Activated T-helper 1 cell treated with anti-CD3 and anti-CD28 coated beads, Interleukin-2, amount 50 U/mL, for 16 hours (primary cell): ENCODE results near the gene SLC22A13.
"Not testable (repeated sequence)": the region's sequence is repeated elsewhere in the genome, so short reads cannot be mapped to it uniquely, and the experiment has no call there.

Experiments used
- DNase-seq, 2 donors: peaks; one replicate each; pipeline ENCODE4 v3.0.0-alpha.2; 2020; ENCODE audit warnings: low read depth in 1 of 2, low spot score in 1 of 2

Gene SLC22A13

GRCh38 chr3:38297947-38298711, 32.5 kb downstream of the SLC22A13 start:
- DNase-seq = no peak

DNA sequence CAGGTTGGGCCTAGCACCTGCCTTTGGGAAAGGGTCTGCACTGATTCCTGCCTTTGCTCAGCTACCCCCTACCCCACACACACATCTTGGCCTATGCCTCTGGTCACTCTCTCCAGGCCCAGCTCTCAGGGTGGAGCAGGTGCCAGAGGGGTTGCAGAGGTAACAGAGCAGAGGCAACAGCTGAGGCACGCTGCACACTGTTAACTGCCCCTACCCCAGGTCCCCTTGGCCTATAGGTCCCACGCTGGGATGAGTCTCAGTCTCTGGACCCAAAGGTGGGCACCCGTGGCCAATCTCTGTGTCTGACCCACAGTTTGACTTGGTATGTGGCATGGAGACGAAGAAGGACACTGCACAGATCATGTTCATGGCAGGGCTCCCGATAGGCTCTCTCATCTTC, 41.3 kb downstream of the SLC22A13 start:
- no peak for DNase-seq

- no peak for DNase-seq
Observed at GRCh38 chr3:38307599-38307998, 42.0 kb downstream of the SLC22A13 start.

DNA sequence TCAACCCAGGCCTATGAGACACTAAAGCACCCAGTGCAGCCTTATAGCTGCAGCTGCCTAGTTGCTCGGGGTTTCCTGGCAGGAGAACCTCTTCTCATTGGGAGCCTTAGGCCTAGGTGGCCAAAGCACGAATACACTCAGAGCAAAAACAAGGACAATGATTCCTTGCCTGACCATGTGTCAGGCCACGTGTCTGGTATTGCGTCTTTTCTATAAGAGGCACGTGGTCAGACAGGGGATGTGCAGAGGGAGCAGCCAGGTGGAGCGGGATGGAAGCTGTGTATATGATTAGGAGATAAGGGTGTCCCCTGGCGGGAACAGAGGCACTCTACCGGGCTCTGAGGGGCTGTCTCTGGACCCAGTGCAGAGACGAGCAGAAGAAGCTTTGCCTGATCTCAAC, 42.8 kb downstream of the SLC22A13 start:
- DNase-seq = no peak

- no peak for DNase-seq
Observed at GRCh38 chr3:38311476-38311875, 45.9 kb downstream of the SLC22A13 start.

- DNase-seq = no peak
Observed at GRCh38 chr3:38311941-38312340, 46.3 kb downstream of the SLC22A13 start.

GRCh38 chr3:38312356-38312755, 46.7 kb downstream of the SLC22A13 start:
- DNase-seq = no peak

- DNase-seq = no peak
Observed at GRCh38 chr3:38313263-38313662, 47.7 kb downstream of the SLC22A13 start.

GRCh38 chr3:38313695-38314094, 48.1 kb downstream of the SLC22A13 start:
- no peak for DNase-seq

- no peak for DNase-seq
Observed at GRCh38 chr3:38314112-38314763, 48.6 kb downstream of the SLC22A13 start.

- no peak for DNase-seq
Observed at GRCh38 chr3:38314764-38315487, 49.3 kb downstream of the SLC22A13 start.

DNA sequence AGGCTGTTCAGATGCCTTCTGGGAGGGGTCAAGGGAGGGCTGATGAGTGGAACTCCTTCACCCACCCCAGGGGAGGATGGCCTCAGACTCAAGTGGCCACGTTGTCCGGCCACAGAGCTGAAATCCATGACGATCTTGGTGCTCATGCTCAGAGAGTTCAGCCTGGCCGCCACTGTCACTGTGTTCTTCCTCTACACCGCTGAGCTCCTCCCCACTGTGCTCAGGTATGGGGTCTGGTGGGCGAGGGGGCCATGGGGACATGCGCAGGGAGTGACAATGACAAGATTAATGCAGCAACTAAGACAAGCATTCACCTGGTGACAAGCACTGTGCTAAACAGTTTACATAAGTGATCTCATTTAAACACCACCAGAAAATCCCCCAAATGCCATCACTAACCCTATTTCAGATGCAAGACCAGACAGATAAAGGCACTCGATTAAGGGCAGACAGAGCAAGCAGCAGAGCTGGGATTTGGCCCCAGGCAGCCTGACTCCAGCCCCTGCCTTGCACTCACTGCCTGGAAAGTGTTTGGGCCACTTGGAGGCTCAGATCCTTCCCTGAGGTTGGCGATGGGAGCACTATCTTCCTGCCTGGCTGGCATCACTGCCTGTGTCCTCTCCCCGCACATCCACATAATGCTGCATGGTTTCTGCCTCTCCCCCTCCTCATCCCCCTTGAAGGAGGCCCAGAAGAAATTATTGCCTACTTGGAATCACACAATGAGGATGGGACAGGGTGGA, 50.0 kb downstream of the SLC22A13 start:
- no peak for DNase-seq

DNA sequence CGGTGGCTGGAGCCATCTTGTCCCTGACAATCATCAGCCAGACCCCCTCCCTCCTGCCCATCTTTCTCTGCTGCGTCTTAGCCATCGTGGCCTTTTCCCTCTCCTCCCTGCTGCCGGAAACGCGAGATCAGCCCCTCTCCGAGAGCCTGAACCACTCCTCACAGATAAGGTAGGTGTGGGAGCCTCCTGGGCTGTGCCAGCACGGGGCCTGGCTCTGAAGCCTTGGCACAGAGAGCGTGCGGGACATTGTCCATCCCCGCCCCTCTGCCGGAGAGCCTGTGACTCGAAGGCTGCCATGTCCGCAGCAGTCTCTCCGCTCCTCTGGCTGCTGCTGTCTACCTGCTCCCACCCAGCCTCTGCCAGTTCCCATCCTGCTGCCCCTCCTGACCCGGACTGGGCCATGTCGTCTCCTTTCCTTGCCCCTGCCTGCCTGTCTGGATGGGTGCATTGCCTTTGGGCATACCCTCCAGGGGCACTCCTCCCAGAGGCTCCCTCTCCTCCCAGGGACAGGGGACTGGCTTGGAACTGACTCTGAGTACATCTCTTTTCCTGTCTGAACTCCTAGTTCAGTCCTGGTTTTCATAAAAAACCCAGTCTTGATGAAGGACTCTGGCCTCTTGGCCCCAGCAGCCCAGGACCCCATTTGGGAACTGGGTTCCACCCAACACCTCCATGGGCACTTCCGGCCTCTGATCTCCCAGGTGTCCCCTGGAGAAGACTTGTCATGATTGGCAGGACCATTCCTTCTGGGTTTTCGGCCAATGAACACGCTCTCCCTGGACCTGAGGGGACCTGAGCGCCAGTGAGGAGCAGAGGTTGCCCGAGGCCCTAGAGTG, 51.0 kb downstream of the SLC22A13 start:
- no peak for DNase-seq

DNA sequence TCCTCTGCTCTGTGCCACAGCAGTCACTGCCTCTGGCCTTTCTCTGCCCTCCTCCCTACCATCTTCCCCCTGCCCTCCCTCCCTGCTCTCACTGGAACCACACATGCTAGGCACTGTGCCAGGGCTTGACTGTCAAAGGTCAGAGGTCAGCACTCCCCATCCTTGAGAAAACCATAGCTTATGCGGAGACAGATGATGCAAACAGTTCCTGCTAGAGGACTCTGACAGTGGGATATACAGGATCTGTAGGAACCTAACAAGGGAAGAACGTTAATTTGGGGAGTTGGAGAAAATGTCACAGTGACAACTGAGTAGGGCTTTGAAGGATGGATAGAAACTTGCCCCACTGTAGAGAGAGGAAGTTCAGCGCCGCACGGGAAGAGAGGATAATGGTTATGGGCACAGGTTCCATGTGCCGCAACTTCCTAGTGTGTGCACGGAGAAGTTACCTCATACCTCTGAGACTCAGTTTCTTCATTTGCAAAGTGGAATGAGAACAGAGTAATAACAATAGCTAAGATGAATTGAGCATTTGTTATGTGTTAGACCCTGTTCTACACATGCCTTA, 51.7 kb downstream of the SLC22A13 start:
- DNase-seq = no peak

GRCh38 chr3:38318766-38319671, 53.4 kb downstream of the SLC22A13 start:
- no peak for DNase-seq

GRCh38 chr3:38320638-38321037, 55.0 kb downstream of the SLC22A13 start:
- DNase-seq = not testable (repeated sequence)

GRCh38 chr3:38323060-38323459, 57.4 kb downstream of the SLC22A13 start:
- DNase-seq = no peak

DNA sequence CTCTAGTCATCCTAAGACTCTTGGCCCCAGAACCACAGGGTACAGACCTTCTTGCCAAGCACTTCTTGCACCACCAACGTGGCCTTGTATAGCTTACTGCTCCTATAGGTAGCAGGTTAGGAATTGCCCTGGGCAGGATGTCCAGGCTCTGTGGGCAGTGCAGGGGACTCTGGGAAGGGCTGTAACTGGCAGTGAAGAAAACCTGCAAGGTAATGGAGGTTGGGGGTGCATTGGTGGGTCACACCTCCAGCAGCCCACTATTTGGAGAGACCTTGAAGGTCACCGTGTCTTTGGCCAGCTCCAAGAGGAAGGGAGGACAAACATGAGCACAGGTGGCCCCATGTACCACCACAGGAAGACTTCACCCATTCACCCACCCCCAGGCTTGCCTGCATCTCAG, 59.6 kb downstream of the SLC22A13 start:
- no peak for DNase-seq

DNA sequence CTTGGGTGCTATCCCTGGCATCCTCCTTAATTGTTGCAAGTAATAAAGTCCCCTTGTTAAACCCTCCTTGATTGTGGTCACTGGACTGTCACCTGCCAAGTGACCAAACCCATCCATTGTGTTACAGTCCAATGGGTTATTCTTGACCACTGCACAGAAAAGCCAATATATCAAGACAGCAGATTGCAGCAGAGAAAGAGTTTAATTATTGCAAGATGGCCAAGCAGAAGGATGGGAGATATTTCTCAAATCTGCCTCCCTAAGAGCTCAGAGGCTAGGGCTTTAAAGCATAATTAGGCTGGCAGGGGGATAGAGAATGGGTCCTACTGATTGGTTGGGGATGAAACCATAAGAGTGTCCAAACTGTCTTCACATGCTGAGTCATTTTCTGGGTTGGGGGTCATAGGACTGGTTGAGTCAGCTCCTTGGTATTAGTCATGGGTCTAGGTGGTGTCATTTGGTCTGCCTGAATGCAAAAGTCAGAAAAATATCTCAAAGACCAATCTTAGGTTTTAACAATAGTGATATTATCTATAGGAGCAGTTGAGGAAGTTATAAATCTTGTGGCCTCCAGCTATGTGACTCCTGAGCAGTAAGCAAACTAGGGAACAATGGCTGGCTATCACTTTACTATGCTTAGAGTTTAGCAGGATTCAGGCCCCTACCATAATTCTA, 61.9 kb downstream of the SLC22A13 start:
- no peak for DNase-seq
